ENCODE results near the gene SMC6.

Gene SMC6

DNA sequence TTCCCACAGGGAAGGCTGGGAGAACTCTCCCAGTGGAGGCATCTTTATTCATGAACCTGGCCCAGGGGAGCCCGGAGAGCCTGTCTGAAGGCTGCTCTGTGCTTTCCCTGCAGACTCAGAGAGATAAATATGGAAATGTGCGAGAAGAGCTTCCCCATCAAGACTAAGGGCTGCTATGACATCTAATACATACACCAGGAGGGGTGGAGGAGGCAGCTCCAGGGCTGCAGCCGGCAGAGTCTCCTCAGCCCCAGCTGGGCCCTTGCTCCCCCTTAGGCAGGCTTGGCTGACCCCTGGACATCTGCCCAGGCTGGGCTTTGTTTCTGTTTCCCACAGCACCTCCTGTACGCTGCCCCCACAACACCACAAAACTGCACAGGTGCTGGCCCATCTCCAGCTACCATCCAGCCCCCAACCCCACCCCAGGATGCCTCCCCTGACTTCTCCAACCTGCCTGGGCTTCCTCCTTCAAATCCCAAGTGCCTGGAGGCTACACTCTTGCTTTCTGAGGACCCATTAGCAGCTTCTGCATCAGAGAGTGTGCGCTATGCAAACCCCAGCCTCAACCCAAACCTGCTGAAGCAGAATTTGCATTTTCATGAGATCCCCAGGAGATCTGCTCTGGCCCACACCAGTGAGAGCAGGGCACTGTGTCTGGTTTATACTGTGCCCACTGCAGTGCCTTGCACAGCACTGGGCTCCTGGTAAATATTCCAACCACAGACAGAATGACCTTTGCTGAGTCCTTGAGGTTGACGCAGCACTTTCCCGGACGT is 116.3 kb downstream of the SMC6 start:
- Histone ChIP-seq H3K36me3 (ENCODE audit: control insufficient read depth, insufficient read depth, low read length) (no peaks in the 10 kb centered on the region), H3K9me3 (ENCODE audit: control insufficient read depth, low read length) (no peaks in the 10 kb centered on the region), H3K27me3 (ENCODE audit: control insufficient read depth, insufficient read depth, low read length) (no peaks in the 10 kb centered on the region), H3K4me1 (ENCODE audit: control insufficient read depth, insufficient read depth, low read length) (no peaks in the 10 kb centered on the region), H3K4me3 (ENCODE audit: low read length) (no peak overlapping the region), H3K9ac (ENCODE audit: low read length) (no peak overlapping the region)

DNA sequence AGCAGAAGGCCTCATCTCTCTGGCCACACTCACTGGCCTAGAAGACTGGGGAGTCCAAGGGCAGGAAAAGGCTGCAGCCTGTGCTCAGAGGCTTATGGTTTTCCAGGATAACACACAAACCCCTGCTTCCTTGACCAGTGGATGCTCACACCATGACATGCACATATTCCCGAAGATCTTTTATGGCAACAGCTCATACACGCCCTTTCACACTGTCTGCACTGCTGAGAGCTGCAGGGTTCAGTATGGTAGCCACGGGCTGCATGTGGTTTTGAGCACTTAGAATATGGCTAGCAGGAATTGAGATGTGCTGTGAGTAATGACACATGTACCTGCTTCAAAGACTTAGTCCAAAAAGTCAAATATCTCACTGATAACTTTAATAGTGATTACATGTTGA is 117.4 kb downstream of the SMC6 start:
- no peaks in the 10 kb centered on the region for H3K9me3 ChIP-seq (ENCODE audit: control insufficient read depth, low read length)
- H3K4me3 ChIP-seq (ENCODE audit: low read length): no peak overlapping the region
- H3K4me1 ChIP-seq (ENCODE audit: control insufficient read depth, insufficient read depth, low read length): no peaks in the 10 kb centered on the region
- H3K9ac ChIP-seq (ENCODE audit: low read length): no peak overlapping the region
- H3K36me3 ChIP-seq (ENCODE audit: control insufficient read depth, insufficient read depth, low read length): no peaks in the 10 kb centered on the region
- no peaks in the 10 kb centered on the region for H3K27me3 ChIP-seq (ENCODE audit: control insufficient read depth, insufficient read depth, low read length)

DNA sequence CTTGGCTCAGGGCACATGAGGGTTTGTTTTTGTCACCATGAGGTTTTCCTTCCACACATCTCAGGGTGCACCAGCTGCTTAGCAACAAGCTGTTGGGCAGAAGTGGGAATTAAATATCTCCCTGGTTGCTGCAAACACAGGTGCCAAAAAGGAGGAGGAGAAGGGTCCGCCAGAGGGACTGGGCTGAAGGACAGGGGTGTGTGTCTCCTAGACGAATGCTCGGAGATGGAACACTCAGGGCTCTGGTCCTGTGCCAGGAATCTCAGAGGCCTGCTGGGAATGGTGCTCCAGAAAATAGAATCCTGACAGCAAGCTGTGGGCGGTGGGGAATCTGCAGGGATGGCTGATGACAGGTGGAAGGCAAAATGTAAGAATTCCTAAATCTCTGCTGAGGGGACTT is 118.6 kb downstream of the SMC6 start:
- Histone ChIP-seq H3K4me3 (ENCODE audit: low read length) (no peak overlapping the region), H3K27me3 (ENCODE audit: control insufficient read depth, insufficient read depth, low read length) (no peaks in the 10 kb centered on the region), H3K36me3 (ENCODE audit: control insufficient read depth, insufficient read depth, low read length) (no peaks in the 10 kb centered on the region), H3K9ac (ENCODE audit: low read length) (no peak overlapping the region), H3K9me3 (ENCODE audit: control insufficient read depth, low read length) (no peaks in the 10 kb centered on the region), H3K4me1 (ENCODE audit: control insufficient read depth, insufficient read depth, low read length) (no peaks in the 10 kb centered on the region)

DNA sequence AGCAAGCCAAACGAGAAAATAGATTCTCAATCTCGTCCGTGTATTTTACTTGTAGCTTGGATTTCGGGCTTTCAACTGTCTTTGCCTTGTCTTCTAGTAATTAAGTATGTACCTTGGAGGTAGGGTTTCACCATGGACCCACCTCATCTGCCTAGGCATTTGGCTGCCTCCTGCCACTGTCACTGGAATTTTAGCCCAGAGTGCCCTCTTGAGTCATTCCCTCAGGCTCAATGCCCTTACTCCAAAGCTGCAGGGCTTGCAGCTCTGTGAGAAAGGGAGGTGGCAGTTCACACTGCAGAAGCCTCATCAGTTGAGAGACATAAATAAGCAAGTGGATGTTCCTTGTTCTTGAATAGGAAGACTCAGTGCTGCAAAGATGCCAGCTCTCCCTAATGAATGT is 123.5 kb downstream of the SMC6 start:
- no peaks in the 10 kb centered on the region for H3K4me1 ChIP-seq (ENCODE audit: control insufficient read depth, insufficient read depth, low read length)
- no peak overlapping the region for H3K4me3 ChIP-seq (ENCODE audit: low read length)
- no peak overlapping the region for H3K9ac ChIP-seq (ENCODE audit: low read length)
- no peaks in the 10 kb centered on the region for H3K27me3 ChIP-seq (ENCODE audit: control insufficient read depth, insufficient read depth, low read length)
- H3K36me3 ChIP-seq (ENCODE audit: control insufficient read depth, insufficient read depth, low read length): no peaks in the 10 kb centered on the region
- H3K9me3 ChIP-seq (ENCODE audit: control insufficient read depth, low read length): no peaks in the 10 kb centered on the region

DNA sequence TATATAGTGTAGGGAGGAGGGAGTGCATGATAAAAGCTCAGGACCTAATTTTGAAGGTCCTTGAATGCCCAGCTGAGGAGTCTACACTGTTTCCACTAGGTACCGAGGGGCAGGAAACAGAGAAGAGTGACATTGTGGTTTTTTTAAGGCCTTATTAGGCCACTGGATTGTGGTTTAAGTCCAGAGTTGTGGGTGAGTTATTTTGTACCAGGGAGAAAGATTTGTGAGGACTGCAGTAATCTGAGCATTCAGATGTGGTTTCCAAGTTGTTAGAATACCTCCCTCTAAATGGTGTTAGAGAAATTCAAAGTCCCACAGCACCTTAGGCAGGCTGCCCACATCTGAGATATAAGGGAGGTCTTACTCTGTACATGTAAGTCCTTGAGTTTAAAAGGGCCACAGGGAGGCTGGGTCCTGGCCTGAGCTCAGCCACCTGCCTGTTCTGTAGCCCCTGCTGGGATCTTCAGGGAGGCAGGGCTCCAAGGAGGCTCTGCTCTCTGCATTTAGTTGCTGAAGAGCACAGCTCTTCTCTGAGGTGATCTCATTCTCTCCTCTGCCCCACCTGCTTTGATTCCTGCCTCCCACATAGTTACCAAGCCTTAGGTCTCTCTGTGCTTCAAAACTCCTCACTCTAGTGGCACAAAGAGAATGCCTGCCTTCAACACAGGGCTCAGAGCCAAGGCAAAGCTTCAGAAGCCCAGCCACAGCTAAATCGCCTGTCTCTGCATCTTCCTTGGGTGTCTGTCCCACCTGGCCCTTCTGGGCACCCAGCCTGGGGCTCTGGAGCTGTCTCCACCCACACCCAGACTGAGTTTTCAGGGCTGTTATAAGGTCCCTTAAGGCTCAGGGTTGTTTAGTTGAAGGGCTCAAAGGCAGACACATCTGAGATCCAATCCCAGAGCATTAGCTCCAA is 125.0 kb downstream of the SMC6 start:
- Histone ChIP-seq H3K4me3 (ENCODE audit: low read length) (no peak overlapping the region), H3K27me3 (ENCODE audit: control insufficient read depth, insufficient read depth, low read length) (no peaks in the 10 kb centered on the region), H3K36me3 (ENCODE audit: control insufficient read depth, insufficient read depth, low read length) (no peaks in the 10 kb centered on the region), H3K9ac (ENCODE audit: low read length) (no peak overlapping the region), H3K9me3 (ENCODE audit: control insufficient read depth, low read length) (no peaks in the 10 kb centered on the region), H3K4me1 (ENCODE audit: control insufficient read depth, insufficient read depth, low read length) (no peaks in the 10 kb centered on the region)

DNA sequence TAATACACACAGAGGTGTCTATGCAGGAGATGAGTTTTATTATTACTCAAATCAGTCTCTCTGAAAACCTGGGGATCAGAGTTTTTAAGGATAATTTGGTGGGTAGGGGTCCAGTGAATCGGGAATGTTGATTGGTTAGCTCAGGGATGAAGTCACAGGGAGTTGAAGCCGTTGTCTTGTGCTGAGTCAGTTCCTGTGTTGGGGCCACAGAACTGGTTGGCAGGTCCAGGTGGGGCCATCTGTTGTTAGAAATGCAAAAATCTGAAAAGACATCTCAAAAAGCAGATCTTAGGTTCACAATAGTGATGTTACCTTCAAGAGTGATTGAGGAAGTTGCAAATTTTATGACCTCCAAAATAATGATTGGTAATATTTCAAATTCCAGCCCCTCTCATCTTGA is 126.2 kb downstream of the SMC6 start:
- H3K4me1 ChIP-seq (ENCODE audit: control insufficient read depth, insufficient read depth, low read length): no peaks in the 10 kb centered on the region

DNA sequence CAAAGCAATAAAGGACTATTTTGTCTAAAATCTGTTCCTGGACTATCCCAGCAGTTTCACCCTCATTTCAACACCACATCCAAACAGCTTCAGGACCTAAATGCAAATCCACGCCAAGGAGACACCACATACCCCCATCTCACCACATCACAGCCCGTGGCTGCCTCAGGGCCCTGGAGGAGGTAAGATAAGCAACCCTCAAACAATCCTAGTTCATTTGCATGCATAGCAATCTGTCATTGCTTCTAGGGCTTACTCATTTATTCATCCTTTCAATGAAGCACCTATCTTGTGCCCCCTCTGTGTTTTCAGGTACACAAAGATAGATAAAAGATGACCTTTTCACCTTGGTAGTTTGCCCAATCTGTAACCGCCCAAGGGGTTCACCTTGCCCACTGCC is 126.6 kb downstream of the SMC6 start:
- Histone ChIP-seq H3K36me3 (ENCODE audit: control insufficient read depth, insufficient read depth, low read length) (no peaks in the 10 kb centered on the region), H3K4me1 (ENCODE audit: control insufficient read depth, insufficient read depth, low read length) (no peaks in the 10 kb centered on the region), H3K9me3 (ENCODE audit: control insufficient read depth, low read length) (no peaks in the 10 kb centered on the region), H3K27me3 (ENCODE audit: control insufficient read depth, insufficient read depth, low read length) (no peaks in the 10 kb centered on the region), H3K4me3 (ENCODE audit: low read length) (no peak overlapping the region), H3K9ac (ENCODE audit: low read length) (no peak overlapping the region)

More for the DNA sequence above, 126.2 kb downstream of the SMC6 start:
- Histone ChIP-seq H3K27me3 (ENCODE audit: control insufficient read depth, insufficient read depth, low read length) (no peaks in the 10 kb centered on the region), H3K9me3 (ENCODE audit: control insufficient read depth, low read length) (no peaks in the 10 kb centered on the region), H3K4me3 (ENCODE audit: low read length) (no peak overlapping the region), H3K36me3 (ENCODE audit: control insufficient read depth, insufficient read depth, low read length) (no peaks in the 10 kb centered on the region), H3K9ac (ENCODE audit: low read length) (no peak overlapping the region)

DNA sequence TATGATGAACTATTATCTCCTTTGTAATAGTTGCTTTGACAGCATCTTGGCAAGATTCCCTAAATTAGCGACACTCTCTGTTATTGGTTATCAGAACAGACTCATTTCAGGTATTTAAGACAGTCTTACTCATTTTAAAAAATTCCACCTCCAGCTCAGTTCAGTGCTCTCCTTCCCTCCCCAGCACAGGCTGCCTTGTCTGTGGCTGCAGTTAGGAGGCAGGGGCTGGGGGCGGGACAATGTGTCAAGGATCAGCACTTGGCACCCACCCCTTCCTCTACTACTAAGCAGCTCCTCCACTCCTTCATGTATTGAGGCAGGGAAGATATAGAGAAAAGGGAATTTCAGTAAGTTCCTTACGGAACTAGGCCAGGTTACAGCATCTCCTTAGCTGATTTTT is 128.2 kb downstream of the SMC6 start:
- no peaks in the 10 kb centered on the region for H3K27me3 ChIP-seq (ENCODE audit: control insufficient read depth, insufficient read depth, low read length)
- no peaks in the 10 kb centered on the region for H3K36me3 ChIP-seq (ENCODE audit: control insufficient read depth, insufficient read depth, low read length)
- H3K4me1 ChIP-seq (ENCODE audit: control insufficient read depth, insufficient read depth, low read length): peaks cover 3% of the 10 kb centered on the region
- no peaks in the 10 kb centered on the region for H3K9me3 ChIP-seq (ENCODE audit: control insufficient read depth, low read length)
- no peak overlapping the region for H3K4me3 ChIP-seq (ENCODE audit: low read length)
- no peak overlapping the region for H3K9ac ChIP-seq (ENCODE audit: low read length)

DNA sequence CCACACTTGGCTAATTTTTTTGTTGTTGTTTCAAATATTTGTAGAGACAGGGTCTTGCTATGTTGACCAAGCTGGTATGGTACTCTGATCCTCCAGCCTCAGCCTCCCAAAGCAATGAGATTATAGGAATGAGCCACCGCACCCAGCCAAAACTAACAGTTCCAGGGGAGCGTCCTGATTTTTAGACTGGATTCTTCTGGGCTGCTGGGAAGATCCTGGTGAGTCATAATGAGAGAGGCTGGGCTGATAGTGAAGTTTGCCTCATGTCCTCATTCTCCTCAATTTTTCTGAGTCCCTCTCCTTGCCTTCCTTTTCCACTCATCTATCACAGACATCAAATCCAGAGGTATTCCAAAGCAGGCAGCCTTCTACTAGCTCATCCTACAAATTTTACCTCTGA is 131.8 kb downstream of the SMC6 start:
- H3K4me3 ChIP-seq (ENCODE audit: low read length): no peak overlapping the region
- H3K9ac ChIP-seq (ENCODE audit: low read length): no peak overlapping the region
- no peaks in the 10 kb centered on the region for H3K9me3 ChIP-seq (ENCODE audit: control insufficient read depth, low read length)
- H3K27me3 ChIP-seq (ENCODE audit: control insufficient read depth, insufficient read depth, low read length): no peaks in the 10 kb centered on the region
- H3K4me1 ChIP-seq (ENCODE audit: control insufficient read depth, insufficient read depth, low read length): peaks cover 9% of the 10 kb centered on the region
- H3K36me3 ChIP-seq (ENCODE audit: control insufficient read depth, insufficient read depth, low read length): no peaks in the 10 kb centered on the region

DNA sequence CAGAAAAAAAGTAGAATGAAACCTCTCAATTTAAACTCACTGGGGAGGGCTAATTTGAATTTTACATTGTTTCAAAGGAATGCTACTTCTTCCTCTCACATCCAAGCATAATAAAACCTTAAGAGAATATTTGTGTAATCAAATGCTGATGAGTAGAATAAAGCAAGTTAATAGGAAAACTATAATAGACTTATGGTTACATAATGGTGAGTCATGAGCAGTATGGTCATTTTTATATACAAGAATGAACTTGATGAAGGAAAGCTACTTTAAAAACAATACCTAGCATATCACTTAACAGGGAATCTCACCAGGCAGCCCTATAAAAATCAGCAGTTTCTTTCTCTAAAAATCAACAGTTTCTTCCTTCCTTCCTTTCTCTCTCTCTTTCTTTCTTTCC is 132.8 kb downstream of the SMC6 start:
- Histone ChIP-seq H3K9me3 (ENCODE audit: control insufficient read depth, low read length) (no peaks in the 10 kb centered on the region), H3K27me3 (ENCODE audit: control insufficient read depth, insufficient read depth, low read length) (no peaks in the 10 kb centered on the region), H3K36me3 (ENCODE audit: control insufficient read depth, insufficient read depth, low read length) (no peaks in the 10 kb centered on the region), H3K9ac (ENCODE audit: low read length) (no peak overlapping the region), H3K4me3 (ENCODE audit: low read length) (no peak overlapping the region), H3K4me1 (ENCODE audit: control insufficient read depth, insufficient read depth, low read length) (peaks cover 9% of the 10 kb centered on the region)

DNA sequence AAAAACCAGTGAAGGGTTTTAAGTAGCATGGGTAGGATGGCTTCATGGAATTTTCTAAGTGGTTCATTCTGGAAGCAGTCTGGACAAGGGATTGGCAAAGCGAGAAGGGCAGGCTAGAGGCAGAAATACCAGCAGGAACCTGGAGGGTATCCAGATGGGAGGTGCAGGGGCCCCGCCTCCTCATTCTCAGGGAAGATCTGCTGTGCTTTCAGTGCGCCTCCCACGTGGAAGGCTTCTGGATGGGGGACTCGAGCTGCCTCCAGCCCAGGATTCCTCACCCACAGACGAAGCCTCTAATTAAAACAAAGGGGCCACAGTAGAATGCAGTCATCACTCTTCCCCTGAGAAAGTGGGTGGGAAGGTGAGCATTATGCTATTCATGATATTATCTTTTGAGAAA is 133.3 kb downstream of the SMC6 start:
- H3K36me3 ChIP-seq (ENCODE audit: control insufficient read depth, insufficient read depth, low read length): no peaks in the 10 kb centered on the region
- no peaks in the 10 kb centered on the region for H3K9me3 ChIP-seq (ENCODE audit: control insufficient read depth, low read length)
- no peaks in the 10 kb centered on the region for H3K27me3 ChIP-seq (ENCODE audit: control insufficient read depth, insufficient read depth, low read length)
- H3K4me1 ChIP-seq (ENCODE audit: control insufficient read depth, insufficient read depth, low read length): peaks cover 9% of the 10 kb centered on the region
- H3K4me3 ChIP-seq (ENCODE audit: low read length): no peak overlapping the region
- H3K9ac ChIP-seq (ENCODE audit: low read length): no peak overlapping the region

DNA sequence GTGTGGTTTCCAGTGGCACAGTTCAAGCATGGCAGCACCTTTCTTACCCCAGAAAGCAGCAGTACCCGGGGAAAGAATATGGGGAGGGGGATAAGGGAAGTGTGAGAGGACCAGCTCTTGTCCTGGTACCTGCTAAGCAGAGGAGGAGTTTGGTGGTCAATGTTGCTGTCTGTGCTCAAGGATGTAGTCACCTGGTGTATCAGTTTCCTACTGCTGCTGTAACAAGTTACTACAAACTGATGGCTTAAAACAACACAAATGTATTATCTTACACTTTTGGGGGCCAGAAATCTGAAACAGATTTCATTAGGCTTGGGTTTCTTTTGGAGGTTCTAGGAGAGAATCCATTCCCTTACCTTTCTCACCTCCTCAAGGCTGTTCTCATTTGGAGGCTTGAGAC is 135.7 kb downstream of the SMC6 start:
- H3K9me3 ChIP-seq (ENCODE audit: control insufficient read depth, low read length): no peaks in the 10 kb centered on the region
- H3K9ac ChIP-seq (ENCODE audit: low read length): no peak overlapping the region
- H3K36me3 ChIP-seq (ENCODE audit: control insufficient read depth, insufficient read depth, low read length): no peaks in the 10 kb centered on the region
- no peak overlapping the region for H3K4me3 ChIP-seq (ENCODE audit: low read length)
- H3K27me3 ChIP-seq (ENCODE audit: control insufficient read depth, insufficient read depth, low read length): no peaks in the 10 kb centered on the region
- peaks cover 9% of the 10 kb centered on the region for H3K4me1 ChIP-seq (ENCODE audit: control insufficient read depth, insufficient read depth, low read length)

Measured in mucosa of stomach (tissue), 1 donor.